ENCODE data around the gene PRXL2B.
"Not testable (repeated sequence)": the region's sequence is repeated elsewhere in the genome, so short reads cannot be mapped to it uniquely, and the experiment has no call there.

The PRXL2B gene, protein sequence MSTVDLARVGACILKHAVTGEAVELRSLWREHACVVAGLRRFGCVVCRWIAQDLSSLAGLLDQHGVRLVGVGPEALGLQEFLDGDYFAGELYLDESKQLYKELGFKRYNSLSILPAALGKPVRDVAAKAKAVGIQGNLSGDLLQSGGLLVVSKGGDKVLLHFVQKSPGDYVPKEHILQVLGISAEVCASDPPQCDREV

DNA sequence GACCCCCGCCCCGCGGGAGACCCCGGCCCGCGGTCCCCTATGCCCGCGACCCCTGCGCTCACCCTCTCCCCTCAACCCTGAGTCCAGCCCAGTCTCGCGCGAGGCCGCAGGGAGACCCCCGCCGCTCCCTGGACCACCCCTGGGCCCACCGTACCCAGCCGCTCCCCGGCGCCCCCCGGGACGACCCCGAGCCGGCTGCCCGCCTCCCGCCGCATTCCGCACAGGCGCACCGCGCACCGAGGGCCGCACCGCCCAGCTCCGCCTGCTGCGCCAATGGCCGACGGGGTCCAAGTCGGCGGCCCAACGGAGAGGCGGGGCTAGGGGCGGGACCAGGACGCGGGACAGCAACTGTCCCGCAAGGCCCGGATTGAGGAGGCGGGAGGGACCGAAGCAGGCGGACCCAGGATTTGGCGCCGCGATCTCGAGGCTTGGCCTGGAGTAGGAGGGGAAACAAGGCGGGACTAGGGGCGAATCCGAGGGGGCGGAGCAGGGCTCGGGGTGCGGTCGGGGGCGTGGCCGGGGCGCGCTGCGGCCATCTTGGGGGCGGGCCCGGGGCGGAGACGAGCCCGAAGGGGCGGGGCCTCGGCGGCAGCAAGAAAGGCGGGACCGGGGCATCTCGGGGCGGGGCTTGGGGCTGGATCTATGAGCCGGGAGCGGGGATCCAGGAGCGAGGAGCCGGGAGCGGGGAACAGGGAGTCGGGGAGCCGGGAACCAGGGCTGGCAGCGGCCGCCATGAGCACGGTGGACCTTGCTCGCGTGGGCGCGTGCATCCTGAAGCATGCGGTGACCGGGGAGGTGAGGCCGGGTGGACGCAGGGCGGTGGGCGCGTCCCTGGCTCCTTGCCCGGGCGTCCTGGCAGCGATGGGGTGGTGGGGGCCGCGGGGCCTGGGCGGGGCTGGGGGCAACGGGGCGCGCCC is at the start of gene PRXL2B:
PRXL2B (plus strand) TSS at position 624 of the 917 bp plus-strand sequence; CDS start at position 733, 109 bp downstream.
- DNase-seq = peak; percentile 98 to 99

GRCh38 chr1:2537784-2538115 is 48.8 kb upstream of the PRXL2B start:
- DNase-seq = no peak

DNA sequence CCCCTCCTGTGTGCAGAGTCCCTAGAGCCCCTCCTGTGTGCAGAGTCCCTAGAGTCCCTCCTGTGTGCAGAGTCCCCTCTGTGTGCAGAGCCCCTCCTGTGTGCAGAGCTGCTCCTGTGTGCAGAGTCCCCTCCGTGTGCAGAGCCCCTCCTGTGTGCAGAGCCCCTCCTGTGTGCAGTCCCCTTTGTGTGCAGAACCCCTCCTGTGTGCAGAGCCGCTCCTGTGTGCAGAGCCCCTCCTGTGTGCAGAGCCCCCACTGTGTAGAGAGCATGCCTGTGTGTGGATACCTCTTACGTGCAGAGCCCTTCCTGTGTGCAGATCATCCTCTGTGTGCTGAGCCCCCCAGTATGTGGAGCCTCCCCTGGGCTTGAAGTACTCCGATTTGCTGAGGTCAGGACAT is 48.2 kb upstream of the PRXL2B start:
- no peak for DNase-seq

DNA sequence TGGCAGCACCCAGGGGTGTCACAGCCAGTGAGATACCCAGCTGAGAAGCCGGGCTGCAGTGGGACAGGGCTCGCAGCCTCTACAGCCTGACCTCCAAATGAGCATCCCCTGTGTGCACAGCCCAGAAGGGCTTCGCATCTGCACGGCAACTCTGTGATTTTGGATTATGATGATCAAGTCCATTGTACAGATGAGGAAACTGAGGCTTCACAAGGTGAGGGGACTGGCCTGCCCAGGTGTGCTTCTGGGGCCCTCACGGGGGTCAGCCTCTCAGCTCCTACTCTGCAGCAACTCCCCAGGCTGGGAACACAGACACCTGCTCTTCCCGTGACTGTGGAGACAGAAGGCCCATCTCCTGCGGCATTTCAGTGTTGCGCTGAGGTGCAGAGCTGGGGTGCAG is 47.7 kb upstream of the PRXL2B start:
- no peak for DNase-seq

GRCh38 chr1:2539312-2539907 is 47.2 kb upstream of the PRXL2B start:
- DNase-seq = peak; percentile 51 to 57

DNA sequence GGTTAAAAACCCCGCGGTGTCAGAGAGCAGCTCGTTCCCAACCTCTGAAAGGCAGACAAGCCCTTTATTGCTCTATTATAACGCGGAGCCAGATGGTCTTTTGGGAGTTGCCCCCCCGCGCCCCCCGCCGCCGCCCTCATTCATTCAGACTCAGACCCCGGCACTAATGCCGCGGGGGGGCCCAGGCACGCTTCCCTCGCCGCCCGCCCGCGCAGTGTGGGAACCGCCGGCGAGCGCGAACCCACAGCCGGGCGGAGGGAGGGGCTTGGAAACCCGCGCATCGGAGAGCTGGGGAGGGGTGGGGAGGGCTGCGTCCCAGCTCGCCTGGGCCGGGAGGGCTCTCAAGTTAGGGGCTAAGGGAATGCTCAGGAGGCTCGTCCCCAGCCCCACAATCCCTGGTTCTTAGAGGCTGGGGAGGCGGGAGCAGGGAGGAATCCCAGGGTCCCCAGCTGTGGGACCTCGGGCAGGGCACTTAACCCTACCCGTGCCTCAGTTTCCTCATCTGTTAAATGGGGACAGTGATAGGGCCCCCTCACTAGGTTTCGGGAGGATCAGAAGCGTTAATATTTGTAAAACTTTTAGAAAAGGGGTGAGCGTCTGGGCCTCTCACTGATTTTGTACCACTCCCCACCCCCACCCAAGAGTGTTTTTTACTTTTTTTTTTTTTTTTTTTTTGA is 45.6 kb upstream of the PRXL2B start:
- peak in 1 of 2 donors; percentile 33 for DNase-seq

DNA sequence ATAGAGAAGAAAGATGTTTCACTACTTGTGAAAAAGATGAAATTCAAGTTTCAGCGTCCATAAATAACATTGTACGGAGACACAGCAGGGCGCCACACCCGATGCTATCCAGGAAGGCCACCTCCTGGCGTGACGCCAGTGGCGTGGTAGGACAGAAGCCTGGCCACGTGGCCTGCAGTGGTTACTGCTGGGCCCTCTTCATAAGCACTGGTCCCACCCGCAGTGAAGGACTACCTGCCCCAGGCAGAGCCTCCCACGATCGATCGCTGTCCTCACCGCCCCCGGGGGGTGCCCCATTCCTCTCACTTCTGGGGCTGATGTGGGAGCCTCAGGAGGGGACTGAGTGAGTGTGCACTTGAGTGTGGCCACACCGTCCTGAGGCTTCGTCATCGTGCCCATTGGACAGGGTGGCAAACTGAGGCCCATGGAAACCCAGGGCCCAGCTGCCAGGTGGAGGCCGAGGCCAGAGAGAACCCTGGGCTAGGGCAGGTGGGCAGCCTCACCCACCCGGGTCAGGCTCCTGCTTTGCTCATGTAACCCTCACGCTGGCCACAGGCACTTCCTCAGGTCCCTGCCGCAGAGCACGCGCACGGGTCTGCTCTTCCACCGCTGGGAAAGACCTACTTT is 44.8 kb upstream of the PRXL2B start:
- no peak for DNase-seq

- DNase-seq = no peak
Measured at GRCh38 chr1:2542246-2542915, 44.2 kb upstream of the PRXL2B start.

GRCh38 chr1:2543543-2544092 is 43.0 kb upstream of the PRXL2B start:
- DNase-seq = peak in 1 of 2 donors; percentile 49

DNA sequence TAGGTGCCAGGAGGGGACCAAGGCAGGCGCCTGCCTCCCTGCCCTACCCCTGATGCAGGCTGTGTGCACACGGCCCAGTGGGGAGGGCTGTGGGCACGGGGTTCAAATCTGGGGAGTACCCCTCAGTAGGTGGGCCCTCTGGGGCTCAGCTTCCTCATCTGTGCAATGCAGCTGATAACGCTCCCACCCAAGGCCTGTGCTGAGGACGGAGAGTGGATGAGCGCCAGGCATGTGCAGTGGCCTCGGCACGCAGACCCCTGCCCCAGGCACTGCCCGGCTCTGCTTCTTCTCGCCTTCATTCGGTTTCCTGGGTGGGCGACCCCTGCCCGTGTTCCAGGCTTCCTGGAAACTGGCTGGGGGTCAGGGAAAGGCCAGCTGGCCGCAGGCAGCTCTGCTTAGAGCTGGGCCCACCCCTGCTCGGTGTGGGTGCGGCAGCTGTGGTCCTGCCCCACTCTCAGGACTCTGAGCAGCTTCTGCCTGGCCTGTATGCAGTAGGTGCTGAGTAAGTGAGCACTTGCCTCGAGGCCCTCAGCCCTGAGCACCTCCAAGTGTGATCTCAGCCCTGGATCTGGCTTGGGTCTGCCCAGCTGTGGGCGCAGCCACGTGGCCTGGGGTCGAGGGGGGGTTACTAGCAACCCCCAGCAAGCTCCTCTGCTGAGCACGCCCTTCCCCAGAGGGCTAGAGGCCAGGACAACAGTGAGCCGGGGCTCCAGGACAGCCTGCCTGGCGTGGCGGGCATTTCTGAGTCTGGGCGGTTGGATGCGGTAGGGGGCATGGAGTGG is 42.3 kb upstream of the PRXL2B start:
- DNase-seq = no peak

- no peak for DNase-seq
Measured at GRCh38 chr1:2544875-2545640, 41.5 kb upstream of the PRXL2B start.

DNA sequence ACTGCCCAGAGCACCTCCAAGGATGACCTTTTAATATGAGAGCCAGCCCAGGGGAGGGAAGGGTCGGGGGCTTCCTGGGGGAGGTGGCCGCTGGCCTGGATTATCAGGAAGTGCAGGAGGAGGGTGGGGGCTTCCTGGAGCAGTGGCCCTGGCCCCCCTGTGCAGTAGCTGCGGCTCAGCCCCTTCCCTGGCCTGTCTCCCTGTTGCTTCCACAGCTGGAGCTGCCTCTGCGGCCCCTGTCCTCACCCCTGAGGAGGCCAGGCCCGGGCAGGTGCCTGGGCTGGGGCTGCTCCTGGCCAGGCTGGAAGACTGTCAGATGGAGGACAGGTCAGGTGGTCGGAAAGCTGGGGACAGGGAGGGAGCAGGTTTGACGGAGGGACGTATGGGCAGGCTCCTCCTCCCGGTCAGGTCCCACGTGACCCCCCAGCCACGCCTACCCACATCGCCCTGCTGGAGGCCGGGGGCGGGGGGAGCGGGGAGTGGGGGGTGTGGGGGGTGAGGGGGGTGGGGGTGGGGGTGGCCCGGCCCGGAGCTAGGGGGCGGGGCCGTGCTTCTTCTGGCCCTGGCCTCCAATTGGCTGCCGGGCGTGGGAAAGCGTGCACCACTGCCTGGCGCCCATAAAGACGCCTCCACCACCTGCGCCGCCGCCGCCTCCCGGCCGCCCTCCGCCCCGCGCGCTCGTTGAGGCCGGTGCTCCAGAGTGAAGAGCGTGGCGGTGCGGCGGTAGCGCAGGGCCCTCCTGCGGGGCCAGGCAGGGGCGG is 40.6 kb upstream of the PRXL2B start:
- DNase-seq = peak; percentile 84 to 86

DNA sequence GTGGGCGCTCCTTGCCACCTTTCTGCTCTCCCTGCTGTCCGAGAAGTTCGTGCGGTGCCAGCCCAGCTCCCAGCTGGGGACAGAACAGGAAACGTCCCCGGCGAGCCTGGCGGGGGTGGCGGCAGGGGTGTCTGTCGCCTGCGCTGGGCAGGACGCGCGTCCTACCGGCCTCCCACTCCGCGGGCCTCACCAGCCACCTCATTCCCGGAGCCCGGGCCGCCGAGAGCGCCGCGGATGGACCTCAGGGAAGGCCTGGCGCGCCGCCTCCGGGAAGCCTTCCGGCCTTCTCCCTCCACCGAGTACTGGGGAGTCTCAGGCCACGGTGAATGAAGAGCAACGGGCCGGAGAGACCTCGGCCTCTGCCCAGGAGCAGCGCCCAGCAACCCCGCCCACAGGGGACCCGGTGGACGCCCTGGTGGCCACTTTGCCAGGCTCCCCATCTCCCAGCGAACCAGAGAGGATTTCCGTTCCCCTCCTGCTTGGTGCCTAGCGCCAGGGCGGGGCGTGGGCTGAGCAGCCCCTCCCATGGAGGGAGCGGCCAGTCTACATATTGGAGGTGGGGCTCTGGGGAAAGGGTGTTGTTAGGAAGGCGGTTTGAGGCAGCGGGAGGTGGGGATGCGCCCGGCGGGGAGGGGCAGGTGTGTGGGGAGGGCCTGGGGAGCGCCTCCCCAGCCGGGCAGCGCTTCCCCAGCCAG is 39.9 kb upstream of the PRXL2B start:
- DNase-seq = peak; percentile 78 to 88

DNA sequence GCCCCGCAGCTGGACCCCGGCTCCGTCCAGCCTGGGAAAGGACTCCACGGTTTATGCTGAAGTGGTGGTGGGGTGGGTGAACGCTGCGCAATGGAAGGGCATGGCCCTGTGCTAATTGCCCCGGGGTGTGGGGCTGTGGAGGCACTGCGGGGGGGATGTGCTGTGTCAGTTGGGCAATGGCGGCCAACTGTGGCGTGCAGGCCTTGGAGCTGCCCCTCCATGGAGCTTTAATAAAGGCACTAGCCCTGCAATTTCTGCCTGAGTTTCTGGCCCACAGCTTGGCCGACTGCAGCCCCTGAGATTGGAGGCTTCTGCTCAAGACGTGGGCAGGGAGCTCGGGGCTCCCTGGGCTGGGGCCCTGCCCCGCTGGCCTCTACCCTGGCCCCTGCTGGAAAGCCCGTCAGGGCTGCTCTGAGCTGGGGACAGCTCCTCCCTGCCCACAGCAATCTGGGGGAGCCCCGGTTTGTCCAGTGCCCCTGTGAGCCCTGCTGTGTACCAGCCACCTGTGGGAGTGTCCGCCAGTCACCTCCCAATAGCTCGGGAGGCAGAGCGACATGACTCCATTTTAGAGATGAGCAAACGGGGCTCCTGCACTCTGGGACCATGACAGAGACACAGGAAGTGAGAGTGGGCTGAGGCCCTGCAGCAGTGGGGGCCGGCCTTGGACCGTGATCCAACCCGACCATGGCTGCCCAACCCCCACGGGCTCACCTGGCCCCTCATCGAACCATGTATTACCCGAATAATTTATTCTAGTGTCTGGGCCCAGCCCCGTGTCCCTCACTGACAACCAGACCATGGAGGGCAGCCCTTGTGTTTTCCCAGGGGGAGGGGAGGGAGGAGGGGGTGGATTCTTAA is 39.1 kb upstream of the PRXL2B start:
- peak; percentile 59 to 68 for DNase-seq

DNA sequence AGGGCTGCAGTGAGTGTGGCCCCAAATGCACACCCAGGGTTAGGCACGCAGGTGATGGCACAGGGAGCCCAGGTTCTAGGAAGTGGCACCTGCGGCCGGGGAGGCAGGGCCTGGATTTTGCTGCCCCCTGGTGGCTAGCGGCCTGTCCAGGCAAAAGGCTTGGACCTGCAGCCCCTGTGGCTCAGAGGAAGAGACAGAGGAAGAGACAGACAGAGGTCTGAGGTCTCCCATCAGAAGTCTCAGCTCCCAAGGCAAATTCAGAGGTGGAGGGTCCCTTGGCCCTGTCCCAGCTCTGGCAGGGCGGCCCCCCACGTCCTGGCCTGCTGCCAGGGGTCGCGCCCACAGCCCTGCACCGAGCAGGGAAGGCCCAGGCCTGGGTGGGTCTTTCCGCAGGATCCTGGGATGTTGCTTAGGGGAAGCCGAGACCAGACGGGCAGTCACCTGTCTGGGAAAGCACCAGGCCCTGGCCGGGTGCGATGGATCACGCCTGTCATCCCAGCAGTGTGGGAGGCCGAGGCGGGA is 38.4 kb upstream of the PRXL2B start:
- peak; percentile 86 to 87 for DNase-seq

DNA sequence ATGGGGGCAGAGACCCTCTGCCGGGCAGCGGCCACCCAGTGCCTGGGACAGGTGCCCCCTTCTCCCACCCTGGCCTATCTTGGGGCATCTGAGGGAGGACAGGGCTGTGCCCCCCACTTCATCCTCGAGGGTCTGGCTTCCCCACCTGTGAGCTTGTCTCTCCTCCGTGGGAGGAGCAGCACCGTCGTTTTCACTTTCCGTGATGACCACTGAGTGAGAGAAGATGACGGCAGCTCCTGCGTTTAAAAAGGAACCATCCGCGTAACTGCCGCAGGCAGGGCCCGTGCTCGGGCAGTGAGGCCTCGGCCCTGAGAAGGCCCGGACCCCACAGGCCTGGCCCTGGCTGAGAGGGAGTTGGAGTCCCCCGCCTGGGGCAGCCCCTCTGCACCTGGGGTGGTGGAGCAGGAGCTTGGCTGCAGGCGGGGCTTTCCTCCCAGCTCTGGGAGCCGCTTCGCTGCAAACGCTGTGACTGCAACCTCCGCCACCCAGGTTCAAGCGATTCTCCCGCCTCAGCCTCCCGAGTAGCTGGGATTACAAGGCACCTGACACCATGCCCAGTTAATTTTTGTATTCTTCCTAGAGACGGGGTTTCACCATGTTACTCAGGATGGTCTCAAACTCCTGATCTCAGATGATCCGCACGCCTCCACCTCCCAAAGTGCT is 37.1 kb upstream of the PRXL2B start:
- DNase-seq = not testable (repeated sequence)

DNA sequence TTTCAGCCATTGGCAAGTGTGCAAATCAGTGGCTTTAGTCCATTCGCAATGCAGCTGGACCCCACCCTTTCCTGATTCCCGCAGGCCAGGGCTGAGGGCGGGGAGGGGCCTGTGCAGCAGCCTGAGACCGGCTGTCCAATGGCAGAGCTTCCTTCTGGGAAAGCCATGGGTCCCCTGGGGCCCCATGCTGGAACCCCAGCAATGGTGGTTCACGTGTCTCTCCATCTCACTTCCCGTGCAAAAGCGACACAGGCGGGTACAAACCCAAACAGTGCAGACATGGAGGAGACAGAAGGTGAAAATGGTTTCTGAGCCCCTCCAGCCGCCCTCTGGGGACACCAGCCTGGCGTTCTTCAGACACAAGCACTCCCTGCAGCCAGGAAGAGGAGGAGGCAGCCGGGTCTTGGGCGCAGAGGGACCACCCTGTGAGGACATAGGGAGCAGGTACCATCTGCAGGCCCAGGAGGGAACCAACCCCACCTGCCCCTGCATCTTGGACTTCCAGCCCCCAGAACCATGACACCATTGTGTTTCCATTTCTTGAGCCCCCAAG is 36.2 kb upstream of the PRXL2B start:
- not testable (repeated sequence) for DNase-seq
